ENCODE results near the gene CHIC2.

Gene CHIC2

GRCh38 chr4:54094451-54094850 lies 30.0 kb upstream of the CHIC2 start:
- no peak for ATAC-seq (ENCODE audit: insufficient read depth, low read depth)

GRCh38 chr4:54093324-54094240 lies 29.2 kb upstream of the CHIC2 start:
- Histone ChIP-seq H3K27me3 (ENCODE audit: insufficient read depth, low read length, poor library complexity) (peaks cover 3% of the 10 kb centered on the region), H2AFZ (ENCODE audit: low read depth, low read length) (no peak overlapping the region), H3K4me1 (ENCODE audit: insufficient read depth, low read length) (peaks cover 14% of the 10 kb centered on the region), H3K79me2 (ENCODE audit: insufficient read depth, low read length) (no peaks in the 10 kb centered on the region), H3K4me2 (ENCODE audit: insufficient read depth, low read length) (no peak overlapping the region), H3K4me3 (ENCODE audit: low read depth in 1 of 2, low read length in 2 of 2) (no peak overlapping the region), H3K27ac (ENCODE audit: low read length) (no peak overlapping the region), H3K9me3 (ENCODE audit: insufficient read depth, low read length, severe bottlenecking) (no peaks in the 10 kb centered on the region), H3K36me3 (ENCODE audit: insufficient read depth, low read length) (no peaks in the 10 kb centered on the region), H4K20me1 (ENCODE audit: insufficient read depth, low read length) (no peaks in the 10 kb centered on the region), H3K9ac (ENCODE audit: low read depth, low read length) (no peak overlapping the region)
- TF ChIP-seq EZH2 (IDR thresholded peaks at IDR 0.05; ENCODE audit: borderline replicate concordance, low read depth, low read length, severe bottlenecking), result no peak
- no peak for TF ChIP-seq CTCF (IDR thresholded peaks at IDR 0.05; ENCODE audit: borderline replicate concordance, extremely low read depth, low read length, poor library complexity, severe bottlenecking)
- ATAC-seq (ENCODE audit: insufficient read depth, low read depth) (no peak), DNase-seq (no peak)

More at GRCh38 chr4:54094451-54094850, 30.0 kb upstream of the CHIC2 start:
- no peaks in the 10 kb centered on the region for H4K20me1 ChIP-seq (ENCODE audit: insufficient read depth, low read length)
- H3K4me1 ChIP-seq (ENCODE audit: insufficient read depth, low read length), result peaks cover 14% of the 10 kb centered on the region
- no peak overlapping the region for H3K4me3 ChIP-seq (ENCODE audit: low read depth in 1 of 2, low read length in 2 of 2)
- no peak for DNase-seq
- H3K36me3 ChIP-seq (ENCODE audit: insufficient read depth, low read length), result no peaks in the 10 kb centered on the region
- no peaks in the 10 kb centered on the region for H3K9me3 ChIP-seq (ENCODE audit: insufficient read depth, low read length, severe bottlenecking)
- no peak overlapping the region for H2AFZ ChIP-seq (ENCODE audit: low read depth, low read length)
- H3K9ac ChIP-seq (ENCODE audit: low read depth, low read length), result no peak overlapping the region
- H3K79me2 ChIP-seq (ENCODE audit: insufficient read depth, low read length), result no peaks in the 10 kb centered on the region
- TF ChIP-seq EZH2 (IDR thresholded peaks at IDR 0.05; ENCODE audit: borderline replicate concordance, low read depth, low read length, severe bottlenecking) (no peak), CTCF (IDR thresholded peaks at IDR 0.05; ENCODE audit: borderline replicate concordance, extremely low read depth, low read length, poor library complexity, severe bottlenecking) (no peak)
- peaks cover 3% of the 10 kb centered on the region for H3K27me3 ChIP-seq (ENCODE audit: insufficient read depth, low read length, poor library complexity)
- no peak overlapping the region for H3K4me2 ChIP-seq (ENCODE audit: insufficient read depth, low read length)
- H3K27ac ChIP-seq (ENCODE audit: low read length), result no peak overlapping the region

GRCh38 chr4:54092405-54093323 lies 28.3 kb upstream of the CHIC2 start:
- Histone ChIP-seq H4K20me1 (ENCODE audit: insufficient read depth, low read length) (no peaks in the 10 kb centered on the region), H2AFZ (ENCODE audit: low read depth, low read length) (peak overlapping the region; percentile 78), H3K36me3 (ENCODE audit: insufficient read depth, low read length) (no peaks in the 10 kb centered on the region), H3K4me1 (ENCODE audit: insufficient read depth, low read length) (peaks cover 14% of the 10 kb centered on the region), H3K4me2 (ENCODE audit: insufficient read depth, low read length) (peak overlapping the region; percentile 63), H3K9me3 (ENCODE audit: insufficient read depth, low read length, severe bottlenecking) (no peaks in the 10 kb centered on the region), H3K79me2 (ENCODE audit: insufficient read depth, low read length) (no peaks in the 10 kb centered on the region), H3K27me3 (ENCODE audit: insufficient read depth, low read length, poor library complexity) (peaks cover 7% of the 10 kb centered on the region), H3K27ac (ENCODE audit: low read length) (no peak overlapping the region), H3K9ac (ENCODE audit: low read depth, low read length) (peak overlapping the region; percentile 49), H3K4me3 (ENCODE audit: low read depth in 1 of 2, low read length in 2 of 2) (peak overlapping the region in 1 of 2 experiments; percentile 58; a peak in 3 of 4 replicates)
- TF ChIP-seq CTCF (IDR thresholded peaks at IDR 0.05; ENCODE audit: borderline replicate concordance, extremely low read depth, low read length, poor library complexity, severe bottlenecking) (no peak), EZH2 (IDR thresholded peaks at IDR 0.05; ENCODE audit: borderline replicate concordance, low read depth, low read length, severe bottlenecking) (no peak)
- DNase-seq (no peak), ATAC-seq (ENCODE audit: insufficient read depth, low read depth) (no peak)
